Measurements from ENCODE around the gene RAD51B. TPM values are rescaled to one million over a fixed set of nuclear protein-coding genes. Genes with fewer than 3 reads are reported as not detected.

Gene RAD51B
- total RNA-seq, 1 experiment from 2014 or later: 16.7 TPM

GRCh38 chr14:68703093-68703492, 883.5 kb downstream of the RAD51B start:
- no peaks in the 10 kb centered on the region for H3K23me2 ChIP-seq (ENCODE audit: insufficient read length, low read depth, low read length, poor library complexity, severe bottlenecking)
- H3K4ac ChIP-seq (ENCODE audit: low read depth, low read length): no peak overlapping the region
- H2BK120ac ChIP-seq (ENCODE audit: low read depth, low read length, poor library complexity, severe bottlenecking): no peak overlapping the region
- no peak for TF ChIP-seq CTCF (conservative IDR thresholded peaks at IDR 0.05)
- H3K27me3 ChIP-seq (ENCODE audit: insufficient read depth, low read length): no peaks in the 10 kb centered on the region
- Mint-ChIP-seq H3K36me3 (ENCODE audit: insufficient read depth in 1 of 3, low read depth in 3 of 3) (peaks cover 0 to 10% (median 6%) of the 10 kb centered on the region in 3 experiments; a peak in 4 of 7 replicates), H3K4me3 (no peak overlapping the region), H3K27me3 (ENCODE audit: low read depth) (peaks cover 7% of the 10 kb centered on the region), H3K27ac (no peak overlapping the region), H3K9me3 (peaks cover 6 to 14% of the 10 kb centered on the region in 2 experiments; a peak in 4 of 5 replicates), H3K4me1 (peaks cover 0 to 9% of the 10 kb centered on the region in 2 experiments; a peak in 2 of 4 replicates)
- no peaks in the 10 kb centered on the region for H3K79me2 ChIP-seq (ENCODE audit: insufficient read depth, low read length)
- no peak overlapping the region for H2AFZ ChIP-seq (ENCODE audit: low read length)
- no CpG with 5 or more reads among the region's 10 CpGs for WGBS (ENCODE audit: extremely low coverage, insufficient read length, low lambda C conversion rate)
- H3K18ac ChIP-seq (ENCODE audit: insufficient read length, low read depth, low read length): no peak overlapping the region
- H3K4me2 ChIP-seq (ENCODE audit: insufficient read depth, insufficient read length, low read length): no peak overlapping the region
- DNase-seq: no peak
- H4K20me1 ChIP-seq (ENCODE audit: control insufficient read depth, insufficient read depth, insufficient read length): no peaks in the 10 kb centered on the region
- no peak overlapping the region for H3K14ac ChIP-seq (ENCODE audit: insufficient read depth, low read length)
- H3K79me1 ChIP-seq (ENCODE audit: insufficient read depth, low read depth, low read length, poor library complexity, severe bottlenecking): no peaks in the 10 kb centered on the region
- no peak overlapping the region for H4K91ac ChIP-seq (ENCODE audit: insufficient read length, low read depth, low read length)
- H3K9ac ChIP-seq (ENCODE audit: extremely low read depth, insufficient read length, low read length): no peak overlapping the region
- H2BK20ac ChIP-seq (ENCODE audit: low read depth, low read length, poor library complexity, severe bottlenecking): no peak overlapping the region
- H2AK5ac ChIP-seq (ENCODE audit: insufficient read length, low read length): no peak overlapping the region
- no peak overlapping the region for H3K23ac ChIP-seq (ENCODE audit: insufficient read length, low read depth, low read length)
- no peak overlapping the region for H3K56ac ChIP-seq (ENCODE audit: insufficient read length, low read depth, low read length)
- H4K8ac ChIP-seq (replicated peaks; ENCODE audit: insufficient read length, low read depth, low read length): no peak overlapping the region
- H4K5ac ChIP-seq (ENCODE audit: insufficient read length, low read depth, low read length): no peak overlapping the region
- no peak overlapping the region for H2BK15ac ChIP-seq (ENCODE audit: low read depth, low read length)
- peaks cover 4% of the 10 kb centered on the region for H3K9me3 ChIP-seq (ENCODE audit: control insufficient read depth, low read depth, low read length)
- no peak overlapping the region for H3K27ac ChIP-seq (ENCODE audit: insufficient read length, low read depth, low read length)
- no peak overlapping the region for H2BK5ac ChIP-seq (ENCODE audit: insufficient read length, low read length)
- H3T11ph ChIP-seq (ENCODE audit: low read length): no peak overlapping the region
- no peaks in the 10 kb centered on the region for H3K4me1 ChIP-seq (ENCODE audit: insufficient read depth, low read length)
- no peak overlapping the region for H2BK12ac ChIP-seq (ENCODE audit: insufficient read length, low read depth, low read length)
